D721Med (cell line): Measurements from ENCODE around the gene RNF144A.

Experiments used
- DNase-seq: peaks from one replicate; pipeline ENCODE4 v3.0.0; 2011; ENCODE audit warnings: low spot score; ENCODE audit not compliant: insufficient read length
- FAIRE-seq: peaks from 2 replicates; lab custom pipeline; 2011; peaks lifted over from hg19 to GRCh38; lab: Jason Lieb, UNC
- CTCF ChIP-seq: IDR thresholded peaks from 2 replicates; pipeline ENCODE4 v1.5.1; 2012; ENCODE audit warnings: mild to moderate bottlenecking, control low read depth; ENCODE audit not compliant: insufficient read depth; ENCODE audit errors: missing control alignments

Gene RNF144A

DNA sequence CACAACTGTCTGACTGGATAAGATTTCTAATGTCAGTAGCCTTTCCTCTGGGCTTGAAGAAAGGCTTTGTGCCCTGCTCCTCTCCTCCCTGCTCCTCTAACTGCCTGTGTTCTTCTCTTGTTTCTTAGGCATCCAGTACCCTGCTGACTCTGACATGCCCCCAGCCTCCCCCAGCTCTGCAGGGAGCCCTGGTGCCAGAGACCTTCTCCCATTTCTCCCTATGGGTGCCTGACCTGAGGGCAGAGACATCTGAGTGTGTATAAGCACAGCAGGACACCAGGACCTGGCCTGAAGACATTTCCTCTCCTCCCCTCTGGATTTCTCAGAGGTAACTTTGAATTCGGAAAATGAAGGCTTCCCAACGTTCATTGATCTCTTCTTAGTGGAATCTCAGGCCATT is 23.6 kb downstream of the RNF144A start:
- FAIRE-seq, result no peak
- no peak for DNase-seq
- TF ChIP-seq CTCF, result no peak

- no peak for DNase-seq
- no peak for FAIRE-seq
- no peak for TF ChIP-seq CTCF
Observed at GRCh38 chr2:6941299-6942046, 24.3 kb downstream of the RNF144A start.

DNA sequence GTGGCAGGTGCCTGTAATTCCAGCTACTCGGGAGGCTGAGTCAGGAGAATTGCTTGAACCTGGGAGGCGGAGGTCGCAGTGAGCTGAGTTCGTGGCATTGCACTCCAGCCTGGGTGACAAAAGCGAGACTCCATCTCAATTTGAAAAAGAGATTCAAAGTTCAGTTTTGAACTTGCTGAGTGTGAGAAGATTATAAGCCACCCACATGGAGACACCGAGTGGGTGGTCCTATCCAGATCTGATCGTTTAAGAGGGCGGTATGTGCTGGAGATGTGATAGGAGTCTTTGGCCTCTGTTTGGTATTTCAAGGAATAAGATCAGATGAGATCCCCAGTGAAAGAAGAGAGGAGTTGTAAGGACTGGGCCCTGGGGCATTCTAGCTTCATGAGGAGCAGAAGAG is 25.6 kb downstream of the RNF144A start:
- no peak for DNase-seq
- TF ChIP-seq CTCF, result no peak
- FAIRE-seq, result no peak

DNA sequence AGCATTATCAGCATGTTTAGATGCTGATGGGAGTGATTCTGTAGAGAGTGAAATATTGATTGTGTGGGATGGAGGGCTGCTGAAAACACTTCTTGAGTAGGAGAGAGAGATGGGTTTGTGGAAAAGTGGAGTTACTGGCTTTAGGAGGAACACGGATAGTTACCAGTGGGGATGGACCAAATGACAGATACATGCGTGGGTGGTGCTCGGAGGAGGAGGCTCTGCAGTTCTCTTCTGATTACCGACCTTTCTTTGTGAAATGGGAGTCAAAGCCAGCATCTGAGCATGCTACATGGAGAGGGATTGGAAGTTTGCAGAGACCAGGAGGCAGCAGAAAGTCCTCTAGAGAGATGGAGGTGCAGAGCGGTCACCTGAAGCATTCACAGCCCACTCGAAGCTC is 26.3 kb downstream of the RNF144A start:
- FAIRE-seq, result no peak
- TF ChIP-seq CTCF, result no peak
- no peak for DNase-seq

DNA sequence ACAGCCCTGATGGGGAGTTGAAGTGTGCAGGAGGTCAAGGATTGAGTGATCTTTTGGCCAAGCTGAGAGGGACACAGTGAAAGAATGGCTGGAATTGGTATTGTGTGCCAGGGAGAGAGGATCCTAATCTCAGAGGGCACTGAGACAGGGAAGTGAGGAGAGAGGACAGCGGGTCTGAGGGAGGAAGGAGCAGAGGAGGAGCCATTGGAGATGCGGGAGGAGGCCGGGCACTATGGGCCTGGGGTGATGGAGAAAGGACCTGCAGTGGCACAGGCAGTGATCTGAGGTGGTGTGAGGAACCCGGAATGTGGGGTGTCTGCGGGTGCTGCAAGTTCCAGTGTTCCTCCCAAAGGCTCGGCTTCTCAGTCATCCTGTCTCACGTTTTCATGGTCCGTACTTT is 26.8 kb downstream of the RNF144A start:
- no peak for FAIRE-seq
- TF ChIP-seq CTCF, result no peak
- no peak for DNase-seq

DNA sequence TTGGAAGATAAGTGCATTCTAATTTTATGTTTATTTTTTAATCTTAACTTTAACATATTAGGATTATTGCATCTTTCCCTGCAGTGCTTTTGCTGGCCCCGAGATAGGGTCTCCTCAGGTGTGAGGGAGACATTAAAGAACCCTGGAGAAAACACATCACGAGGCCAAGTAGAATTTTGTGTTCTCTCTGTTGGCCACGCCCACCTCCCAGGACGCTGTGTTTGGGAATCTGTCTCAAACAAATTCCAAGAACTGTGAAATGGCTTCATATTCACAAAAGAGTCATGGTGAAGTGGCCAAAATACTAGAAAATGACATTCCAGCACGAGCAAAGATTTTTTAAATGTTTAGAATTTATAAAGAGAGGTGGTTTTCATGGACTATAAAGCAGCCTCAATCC is 27.3 kb downstream of the RNF144A start:
- no peak for TF ChIP-seq CTCF
- no peak for FAIRE-seq
- DNase-seq, result no peak

- FAIRE-seq (no peak), DNase-seq (no peak)
- TF ChIP-seq CTCF, result no peak
Observed at GRCh38 chr2:6945087-6945813, 28.0 kb downstream of the RNF144A start.
